Measurements from ENCODE around the gene GRAMD2A.
A peak's percentile ranks its signal among the peaks of the same experiment; 100 is the strongest.

GRAMD2A gene

GRCh38 chr15:72168131-72168807 lies 29.3 kb downstream of the GRAMD2A start:
- DNase-seq (ENCODE audit: low spot score), result no peak

- no peak for DNase-seq (ENCODE audit: low spot score)
These were observed 30.1 kb downstream of the GRAMD2A start for GRCh38 chr15:72167445-72167844.

GRCh38 chr15:72166716-72167417 lies 30.7 kb downstream of the GRAMD2A start:
- no peak for DNase-seq (ENCODE audit: low spot score)

- no peak for DNase-seq (ENCODE audit: low spot score)
These were observed 33.9 kb downstream of the GRAMD2A start for GRCh38 chr15:72163719-72164118.

- DNase-seq (ENCODE audit: low spot score), result no peak
These were observed 35.0 kb downstream of the GRAMD2A start for GRCh38 chr15:72162569-72162968.

- no peak for DNase-seq (ENCODE audit: low spot score)
These were observed 36.0 kb downstream of the GRAMD2A start for GRCh38 chr15:72161361-72162132.

GRCh38 chr15:72160696-72161245 lies 36.8 kb downstream of the GRAMD2A start:
- DNase-seq (ENCODE audit: low spot score), result peak; percentile 53

- DNase-seq (ENCODE audit: low spot score), result no peak
These were observed 40.7 kb downstream of the GRAMD2A start for GRCh38 chr15:72156928-72157327.

- DNase-seq (ENCODE audit: low spot score), result peak; percentile 86
These were observed 41.7 kb downstream of the GRAMD2A start for GRCh38 chr15:72155635-72156616.

GRCh38 chr15:72155003-72155621 lies 42.5 kb downstream of the GRAMD2A start:
- no peak for DNase-seq (ENCODE audit: low spot score)

GRCh38 chr15:72154316-72154715 lies 43.3 kb downstream of the GRAMD2A start:
- DNase-seq (ENCODE audit: low spot score), result no peak

- no peak for DNase-seq (ENCODE audit: low spot score)
These were observed 44.2 kb downstream of the GRAMD2A start for GRCh38 chr15:72153269-72154000.

- DNase-seq (ENCODE audit: low spot score), result no peak
These were observed 50.2 kb downstream of the GRAMD2A start for GRCh38 chr15:72147418-72147817.

GRCh38 chr15:72146934-72147333 lies 50.7 kb downstream of the GRAMD2A start:
- no peak for DNase-seq (ENCODE audit: low spot score)

GRCh38 chr15:72146221-72146620 lies 51.4 kb downstream of the GRAMD2A start:
- no peak for DNase-seq (ENCODE audit: low spot score)

- DNase-seq (ENCODE audit: low spot score), result no peak
These were observed 56.2 kb downstream of the GRAMD2A start for GRCh38 chr15:72141171-72142084.

GRCh38 chr15:72140088-72140487 lies 57.5 kb downstream of the GRAMD2A start:
- no peak for DNase-seq (ENCODE audit: low spot score)

GRCh38 chr15:72139667-72140066 lies 57.9 kb downstream of the GRAMD2A start:
- no peak for DNase-seq (ENCODE audit: low spot score)

All from left forelimb (tissue), 1 donor.